Measurements from ENCODE around the gene ACBD6.

- TF ChIP-seq CTCF (conservative IDR thresholded peaks at IDR 0.05; ENCODE audit: low read length), result no peak
- TF ChIP-seq EZH2phosphoT487 (IDR thresholded peaks at IDR 0.05; ENCODE audit: borderline replicate concordance), result no peak
Observed at GRCh38 chr1:180504186-180504585, 1.8 kb upstream of the ACBD6 start.
